ENCODE results near the gene DENND11.

Gene DENND11, protein sequence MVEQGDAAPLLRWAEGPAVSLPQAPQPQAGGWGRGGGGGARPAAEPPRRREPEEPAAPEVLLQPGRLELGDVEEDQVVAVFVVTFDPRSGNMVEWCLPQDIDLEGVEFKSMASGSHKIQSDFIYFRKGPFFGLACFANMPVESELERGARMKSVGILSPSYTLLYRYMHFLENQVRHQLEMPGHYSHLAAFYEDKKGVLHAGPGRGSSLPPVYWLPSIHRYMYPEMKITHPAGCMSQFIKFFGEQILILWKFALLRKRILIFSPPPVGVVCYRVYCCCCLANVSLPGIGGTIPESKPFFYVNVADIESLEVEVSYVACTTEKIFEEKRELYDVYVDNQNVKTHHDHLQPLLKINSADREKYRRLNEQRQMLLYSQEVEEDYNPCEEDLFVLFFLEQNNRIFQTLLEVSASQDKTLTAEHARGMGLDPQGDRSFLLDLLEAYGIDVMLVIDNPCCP
- 198 to 269 reads per million in 2 donors for total RNA-seq

- peak; percentile 62 for DNase-seq
Measured at GRCh38 chr7:141702047-141702567, at the start of gene DENND11. DENND11 (minus strand) TSS chr7:141702166; CDS start chr7:141702153, 13 bp downstream.

DNA sequence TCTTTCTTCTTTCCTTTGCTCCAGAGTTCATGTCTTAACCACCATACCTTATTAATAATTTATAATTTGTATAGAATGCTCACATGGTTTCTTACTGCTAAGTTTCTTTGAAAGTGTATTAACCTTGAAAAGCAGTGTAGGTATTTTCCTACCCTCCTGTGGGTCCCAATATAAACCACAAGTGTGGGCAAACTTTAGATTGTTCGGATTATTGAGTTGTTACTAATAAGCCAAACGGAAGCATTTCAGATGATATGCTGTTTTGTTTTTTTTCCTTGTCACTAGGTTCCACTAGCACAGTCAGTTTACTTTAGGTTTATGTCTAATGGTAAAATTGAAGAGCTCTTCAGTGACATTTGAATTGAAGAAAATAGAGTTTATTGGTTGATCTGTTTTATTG is 46.4 kb upstream of the DENND11 start:
- DNase-seq = no peak

DNA sequence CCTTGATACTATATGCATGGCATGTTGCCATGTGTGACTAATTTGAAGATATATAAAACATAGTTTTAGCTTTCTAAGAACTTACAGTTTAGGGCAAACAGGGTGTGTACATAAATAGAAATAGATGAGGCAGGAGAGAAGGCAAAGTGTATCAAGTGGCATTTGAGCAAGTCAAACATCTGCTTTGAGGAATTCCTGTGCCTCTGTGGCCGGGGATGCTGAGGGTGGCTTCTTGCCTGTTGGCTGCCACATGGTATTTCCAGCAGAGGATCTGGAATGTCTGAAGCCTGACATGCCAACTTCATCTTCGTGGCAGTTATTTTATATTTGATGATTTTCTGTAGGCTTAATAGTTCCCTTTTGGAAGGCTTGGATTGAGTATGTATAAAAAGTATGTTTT is 42.2 kb upstream of the DENND11 start:
- DNase-seq = no peak

DNA sequence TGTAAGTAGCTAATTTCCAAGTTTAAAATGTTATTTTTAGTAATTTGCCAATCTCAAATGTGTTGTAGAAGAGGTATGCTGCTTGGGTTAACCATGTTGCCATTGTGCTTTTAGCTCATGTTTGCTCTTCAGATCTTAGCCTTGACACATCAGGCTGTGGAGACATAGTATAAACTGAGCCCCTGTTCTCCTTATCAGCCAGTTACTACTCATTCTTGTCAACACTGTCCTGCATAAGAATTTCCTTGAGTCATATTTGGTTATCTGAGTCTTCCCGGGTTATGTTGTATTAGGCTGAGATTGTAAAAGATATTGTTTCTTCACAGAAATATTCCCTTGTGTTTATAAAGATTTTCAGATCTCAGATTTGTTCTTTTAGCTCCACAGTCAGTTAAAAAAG is 40.3 kb upstream of the DENND11 start:
- no peak for DNase-seq

GRCh38 chr7:141739250-141739649 is 37.3 kb upstream of the DENND11 start:
- DNase-seq = no peak

- no peak for DNase-seq
Measured at GRCh38 chr7:141738592-141739013, 36.6 kb upstream of the DENND11 start.

- peak; percentile 61 for DNase-seq
Measured at GRCh38 chr7:141737836-141738591, 36.0 kb upstream of the DENND11 start, which contains the start of gene SSBP1. SSBP1 (plus strand) TSS chr7:141738358; CDS start chr7:141739167, 809 bp downstream.

DNA sequence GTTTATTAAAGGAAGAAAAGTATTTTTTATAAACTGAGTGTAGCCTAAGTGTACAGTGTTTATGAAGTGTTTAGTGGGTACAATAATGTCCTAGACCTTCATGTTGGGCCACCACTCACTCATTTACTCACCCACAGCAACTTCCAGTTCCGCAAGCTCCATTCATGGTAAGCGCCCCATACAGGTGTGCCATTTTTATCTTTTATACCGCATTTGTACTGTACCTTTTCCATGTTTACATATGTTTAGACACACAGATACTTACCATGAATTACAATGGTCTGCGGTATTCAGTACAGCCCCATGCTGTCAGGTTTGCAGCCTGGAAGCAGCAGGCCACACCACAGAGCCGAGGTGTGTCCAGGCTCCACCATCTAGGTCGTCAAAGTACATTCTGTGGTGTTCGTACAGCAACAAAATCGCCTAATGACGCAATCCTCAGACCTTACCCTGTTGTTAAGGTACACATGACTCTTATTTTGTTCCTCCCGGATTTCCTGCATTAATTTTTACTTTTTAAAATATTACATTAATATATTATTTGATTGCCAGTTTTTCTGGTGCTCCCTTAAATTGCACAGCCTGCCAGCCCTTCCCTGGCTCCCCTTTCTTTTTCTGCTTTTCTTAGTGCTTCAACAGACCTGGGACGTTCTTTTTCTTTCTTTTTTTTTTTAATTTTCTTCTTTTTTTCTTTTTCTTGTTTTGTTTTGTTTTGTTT is 35.3 kb upstream of the DENND11 start:
- peak; percentile 10 for DNase-seq

- no peak for DNase-seq
Measured at GRCh38 chr7:141731476-141732149, 29.6 kb upstream of the DENND11 start.

GRCh38 chr7:141729020-141729419 is 27.1 kb upstream of the DENND11 start:
- no peak for DNase-seq

- no peak for DNase-seq
Measured at GRCh38 chr7:141722529-141722928, 20.6 kb upstream of the DENND11 start.

DNA sequence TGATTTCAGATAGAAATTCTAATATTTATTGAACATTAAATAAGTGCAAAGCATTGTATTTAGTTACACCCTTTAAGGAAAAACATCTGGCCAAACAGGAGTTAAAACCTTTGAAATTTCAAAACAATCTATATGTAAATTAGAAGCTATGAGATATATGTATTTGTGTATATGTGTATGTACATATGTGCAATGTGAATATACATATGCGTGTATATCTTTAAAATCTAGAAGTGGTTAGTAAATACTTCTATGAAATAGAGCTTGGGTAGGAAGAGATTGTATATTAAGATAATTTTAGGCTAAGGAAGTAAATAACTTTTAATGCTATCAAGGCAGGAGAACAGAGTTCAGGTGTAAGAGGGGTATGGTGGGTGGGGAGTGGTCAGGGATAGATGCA is 15.5 kb upstream of the DENND11 start:
- no peak for DNase-seq

GRCh38 chr7:141715794-141716689 is 14.1 kb upstream of the DENND11 start:
- DNase-seq = no peak

- no peak for DNase-seq
Measured at GRCh38 chr7:141715018-141715417, 13.1 kb upstream of the DENND11 start.

GRCh38 chr7:141714571-141714970 is 12.6 kb upstream of the DENND11 start:
- DNase-seq = no peak

GRCh38 chr7:141713890-141714289 is 11.9 kb upstream of the DENND11 start:
- no peak for DNase-seq

- no peak for DNase-seq
Measured at GRCh38 chr7:141712603-141713255, 10.8 kb upstream of the DENND11 start.

DNA sequence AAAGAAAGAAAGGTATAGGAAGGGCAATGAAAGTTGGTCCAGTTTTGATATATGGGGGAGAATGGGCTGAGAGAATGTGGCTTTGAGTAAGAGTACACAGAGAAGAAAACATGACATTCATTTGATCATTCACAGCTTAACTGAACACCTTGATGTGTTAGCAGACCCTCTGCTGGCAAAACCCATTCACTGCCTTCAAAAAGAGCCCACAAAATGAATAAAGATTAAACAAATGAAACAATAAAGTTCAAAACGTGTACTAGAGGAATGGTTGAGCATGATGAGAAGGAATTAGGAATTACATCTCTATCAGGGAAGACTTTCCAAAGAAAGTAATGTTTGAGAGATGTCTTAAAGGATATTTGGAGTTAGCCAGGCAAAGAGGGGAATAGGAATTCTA is 8.3 kb upstream of the DENND11 start:
- no peak for DNase-seq

- no peak for DNase-seq
Measured at GRCh38 chr7:141709749-141710148, 7.8 kb upstream of the DENND11 start.

- DNase-seq = no peak
Measured at GRCh38 chr7:141709318-141709717, 7.4 kb upstream of the DENND11 start.

- no peak for DNase-seq
Measured at GRCh38 chr7:141708351-141708750, 6.4 kb upstream of the DENND11 start, which contains the start of gene WEE2. WEE2 (plus strand) TSS chr7:141708353; CDS start chr7:141708759, 406 bp downstream.
